ENCODE data around the gene PHF1. TPM values are rescaled to one million over a fixed set of nuclear protein-coding genes. Genes with fewer than 3 reads are reported as not detected.

The PHF1 gene
- total RNA-seq, 1 donor from 2014 or later: 73.2 TPM

DNA sequence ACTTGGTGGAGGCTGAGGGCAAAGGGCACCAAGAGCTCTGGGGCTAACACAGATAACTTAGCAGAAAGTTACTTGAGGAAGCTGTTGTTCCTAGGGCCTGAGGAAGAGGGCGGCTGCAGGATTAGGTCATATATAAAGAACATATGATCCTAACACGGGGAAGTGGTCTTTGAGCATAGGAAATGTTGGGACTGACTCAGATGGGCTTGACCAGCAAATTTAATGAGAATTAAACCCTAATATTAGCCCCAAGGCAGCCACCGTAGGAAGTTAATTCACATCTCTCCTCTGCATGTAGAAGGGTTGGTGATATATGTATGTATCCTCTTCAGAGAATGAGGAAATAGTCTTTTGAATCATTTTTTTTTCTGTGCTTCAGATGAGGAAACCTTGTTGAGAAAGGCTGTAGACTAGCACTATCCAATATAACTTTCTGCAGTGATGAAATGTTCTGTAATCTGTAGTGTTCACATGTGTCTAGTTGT is 34.3 kb downstream of the PHF1 start:
- intact Hi-C loops (cut with DNase I): no loop called here
- Histone ChIP-seq H3K4me1 (no peaks in the 10 kb centered on the region), H3K9me3 (no peaks in the 10 kb centered on the region), H3K36me3 (peaks cover 3 to 57% of the 10 kb centered on the region in 2 donors), H3K4me3 (no peak overlapping the region), H3K27ac (no peak overlapping the region), H3K27me3 (no peaks in the 10 kb centered on the region)
- DNase-seq (ENCODE audit: extremely low spot score in 2 of 2): no peak
- no peak for TF ChIP-seq POLR2A (IDR thresholded peaks at IDR 0.05)
- no peak for TF ChIP-seq POLR2AphosphoS5 (IDR thresholded peaks at IDR 0.05; ENCODE audit: insufficient read depth in 1 of 2, low read depth in 1 of 2)
- no peak for TF ChIP-seq CTCF (IDR thresholded peaks at IDR 0.05)

DNA sequence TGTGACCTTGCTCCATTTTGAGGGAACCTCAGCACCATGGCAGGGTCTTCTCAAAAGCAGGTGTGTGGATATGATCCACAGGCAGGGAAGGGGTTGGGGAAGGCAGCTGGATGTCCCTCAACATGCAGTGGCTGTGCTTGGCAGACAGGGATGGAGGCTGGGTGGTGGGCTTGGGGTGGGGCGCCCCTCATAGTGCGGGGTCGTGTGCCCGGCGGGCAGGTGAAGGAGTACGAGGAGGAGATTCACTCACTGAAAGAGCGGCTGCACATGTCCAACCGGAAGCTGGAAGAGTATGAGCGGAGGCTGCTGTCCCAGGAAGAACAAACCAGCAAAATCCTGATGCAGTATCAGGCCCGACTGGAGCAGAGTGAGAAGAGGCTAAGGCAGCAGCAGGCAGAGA is 35.5 kb downstream of the PHF1 start:
- H3K9me3 ChIP-seq: no peaks in the 10 kb centered on the region
- peaks cover 3 to 55% of the 10 kb centered on the region in 2 donors for H3K36me3 ChIP-seq
- no peak overlapping the region for H3K4me3 ChIP-seq
- no peak overlapping the region for H3K27ac ChIP-seq
- H3K4me1 ChIP-seq: no peaks in the 10 kb centered on the region
- no peak for TF ChIP-seq POLR2A (IDR thresholded peaks at IDR 0.05)
- no peak for TF ChIP-seq CTCF (IDR thresholded peaks at IDR 0.05)
- TF ChIP-seq POLR2AphosphoS5 (IDR thresholded peaks at IDR 0.05; ENCODE audit: insufficient read depth in 1 of 2, low read depth in 1 of 2): no peak
- intact Hi-C loops (cut with DNase I): no loop called here
- H3K27me3 ChIP-seq: no peaks in the 10 kb centered on the region
- DNase-seq (ENCODE audit: extremely low spot score in 2 of 2): no peak

- Histone ChIP-seq H3K36me3 (peaks cover 0 to 32% of the 10 kb centered on the region in 2 donors), H3K9me3 (no peaks in the 10 kb centered on the region), H3K4me3 (no peak overlapping the region), H3K27me3 (no peaks in the 10 kb centered on the region), H3K27ac (no peak overlapping the region), H3K4me1 (peaks cover 23% of the 10 kb centered on the region)
- TF ChIP-seq POLR2AphosphoS5 (IDR thresholded peaks at IDR 0.05; ENCODE audit: insufficient read depth in 1 of 2, low read depth in 1 of 2): no peak
- TF ChIP-seq CTCF (IDR thresholded peaks at IDR 0.05): no peak
- TF ChIP-seq POLR2A (IDR thresholded peaks at IDR 0.05): no peak
- intact Hi-C loops (cut with DNase I): loop anchor here (2.0 kb wide), 1 partner anchor 42 kb away; no protein-coding TSS in a partner anchor
- no peak for DNase-seq (ENCODE audit: extremely low spot score in 2 of 2)
Observed at GRCh38 chr6:33450434-33450833, 39.6 kb downstream of the PHF1 start.

DNA sequence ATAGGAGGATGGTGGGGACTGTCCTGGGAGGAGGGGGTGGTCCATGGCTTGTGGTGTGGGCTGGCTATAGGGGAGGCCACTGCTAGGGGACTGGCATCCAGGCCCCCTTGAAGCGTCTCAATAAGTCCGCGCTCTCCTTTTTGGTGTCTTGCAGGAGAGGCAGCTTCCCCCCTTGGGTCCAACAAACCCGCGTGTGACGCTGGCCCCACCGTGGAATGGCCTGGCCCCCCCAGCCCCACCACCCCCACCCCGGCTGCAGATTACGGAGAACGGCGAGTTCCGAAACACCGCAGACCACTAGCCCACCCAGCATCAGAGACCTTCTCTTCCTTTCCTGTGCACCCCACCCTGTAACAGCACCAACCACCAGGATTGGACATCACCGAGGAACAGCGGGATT is 40.8 kb downstream of the PHF1 start:
- H3K27ac ChIP-seq: no peak overlapping the region
- no peaks in the 10 kb centered on the region for H3K9me3 ChIP-seq
- intact Hi-C loops (cut with DNase I): loop anchor here (2.0 kb wide), 1 partner anchor 43 kb away; no protein-coding TSS in a partner anchor
- H3K27me3 ChIP-seq: no peaks in the 10 kb centered on the region
- H3K36me3 ChIP-seq: peaks cover 0 to 34% of the 10 kb centered on the region in 2 donors
- no peak overlapping the region for H3K4me3 ChIP-seq
- TF ChIP-seq POLR2A (IDR thresholded peaks at IDR 0.05) (no peak), POLR2AphosphoS5 (IDR thresholded peaks at IDR 0.05; ENCODE audit: insufficient read depth in 1 of 2, low read depth in 1 of 2) (no peak), CTCF (IDR thresholded peaks at IDR 0.05) (no peak)
- peaks cover 31% of the 10 kb centered on the region for H3K4me1 ChIP-seq
- DNase-seq (ENCODE audit: extremely low spot score in 2 of 2): no peak

DNA sequence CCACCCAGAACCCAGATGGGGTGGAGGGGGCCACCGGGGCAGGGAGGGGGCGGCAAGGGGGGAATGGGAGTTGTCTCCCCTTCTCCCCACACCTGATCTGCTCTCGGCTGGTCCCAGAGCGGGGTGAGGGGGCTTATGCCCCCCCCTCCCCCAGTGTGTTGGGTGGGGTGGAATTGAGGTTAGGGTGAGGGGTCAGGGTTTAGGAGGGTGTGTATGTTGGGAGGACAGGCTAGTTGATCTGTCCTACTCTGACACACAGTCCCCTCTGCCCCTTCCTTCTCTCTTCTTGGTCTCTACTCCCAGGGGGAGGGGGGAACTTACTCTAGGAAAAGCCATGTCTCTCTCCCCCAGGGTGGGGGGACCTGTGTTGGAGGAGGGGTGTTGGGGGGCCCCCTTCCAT is 41.7 kb downstream of the PHF1 start:
- H3K4me3 ChIP-seq: no peak overlapping the region
- TF ChIP-seq POLR2AphosphoS5 (IDR thresholded peaks at IDR 0.05; ENCODE audit: insufficient read depth in 1 of 2, low read depth in 1 of 2) (no peak), POLR2A (IDR thresholded peaks at IDR 0.05) (no peak), CTCF (IDR thresholded peaks at IDR 0.05) (no peak)
- no peaks in the 10 kb centered on the region for H3K27me3 ChIP-seq
- no peak for DNase-seq (ENCODE audit: extremely low spot score in 2 of 2)
- intact Hi-C loops (cut with DNase I): no loop called here
- peaks cover 0 to 27% of the 10 kb centered on the region in 2 donors for H3K36me3 ChIP-seq
- no peaks in the 10 kb centered on the region for H3K9me3 ChIP-seq
- H3K27ac ChIP-seq: no peak overlapping the region
- peaks cover 31% of the 10 kb centered on the region for H3K4me1 ChIP-seq

Data from vagina (tissue), 2 donors.